Liver (tissue), 9 donors: Measurements from ENCODE around the gene ARPC1A. TPM values are rescaled to one million over a fixed set of nuclear protein-coding genes. Genes with fewer than 3 reads are reported as not detected.
A peak's percentile ranks its signal among the peaks of the same experiment; 100 is the strongest.

ENCODE experiments used
- DNase-seq: peaks from one replicate; pipeline ENCODE4 v3.0.0-alpha.2; 2017; ENCODE audit warnings: low spot score
- H3K27ac ChIP-seq, 2 donors: one replicate each; pipeline ENCODE4 v1.7.0; 2013; ENCODE audit warnings: inconsistent platforms in 2 of 2, low read length in 2 of 2, control low read depth in 1 of 2, low read depth in 1 of 2, mild to moderate bottlenecking in 1 of 2
- H3K27me3 ChIP-seq, 4 donors: one replicate each; pipeline versions ENCODE4 v1.6.1 to v1.7.0; 2013; ENCODE audit warnings: low read length in 3 of 4, inconsistent platforms in 1 of 4, mild to moderate bottlenecking in 1 of 4, moderate library complexity in 1 of 4; ENCODE audit not compliant: control insufficient read depth in 4 of 4, insufficient read depth in 4 of 4
- H3K36me3 ChIP-seq, 4 donors: one replicate each; pipeline versions ENCODE4 v1.6.1 to v1.7.0; 2013; ENCODE audit warnings: low read length in 3 of 4, mild to moderate bottlenecking in 3 of 4, low read depth in 1 of 4, moderate library complexity in 1 of 4; ENCODE audit not compliant: control insufficient read depth in 4 of 4, insufficient read depth in 3 of 4
- H3K4me1 ChIP-seq, 4 donors: one replicate each; pipeline versions ENCODE4 v1.6.1 to v1.7.0; 2013; ENCODE audit warnings: low read length in 3 of 4, mild to moderate bottlenecking in 3 of 4, moderate library complexity in 1 of 4; ENCODE audit not compliant: control insufficient read depth in 4 of 4, insufficient read depth in 4 of 4
- H3K4me3 ChIP-seq, 3 donors: one replicate each; pipeline versions ENCODE4 v1.6.1 to v1.7.0; 2013; ENCODE audit warnings: low read length in 3 of 3, control low read depth in 1 of 3, low read depth in 1 of 3, mild to moderate bottlenecking in 1 of 3
- H3K9ac ChIP-seq, 2 donors: one replicate each; pipeline ENCODE4 v1.7.0; 2013; ENCODE audit warnings: low read length in 2 of 2, mild to moderate bottlenecking in 2 of 2, moderate library complexity in 2 of 2, control low read depth in 1 of 2, low read depth in 1 of 2
- H3K9me3 ChIP-seq, 4 donors: one replicate each; pipeline versions ENCODE4 v1.6.1 to v1.7.0; 2013; ENCODE audit warnings: low read length in 3 of 4; ENCODE audit not compliant: control insufficient read depth in 4 of 4
- CTCF ChIP-seq: fragments of 150-350 bp; IDR thresholded peaks from 2 replicates; pipeline ENCODE4 v1.5.1; 2017; ENCODE audit warnings: improper control_type of control experiment, low read depth, low read length; ENCODE audit not compliant: missing input control
- FOXA2 ChIP-seq: IDR thresholded peaks from 2 replicates; pipeline ENCODE4 v1.6.1; 2016; ENCODE audit warnings: antibody characterized with exemption
- GABPA ChIP-seq, 2 donors: IDR thresholded peaks in 1 of 2; conservative IDR thresholded peaks in 1 of 2; 2 replicates each; pipeline ENCODE4 v1.6.1; 2016; ENCODE audit warnings: antibody characterized with exemption in 2 of 2, mild to moderate bottlenecking in 1 of 2, moderate library complexity in 1 of 2
- HNF4A ChIP-seq, 2 donors: conservative IDR thresholded peaks; 2 replicates each; pipeline ENCODE4 v1.6.1; 2016; ENCODE audit warnings: antibody characterized with exemption in 2 of 2, mild to moderate bottlenecking in 2 of 2
- NR2F2 ChIP-seq: IDR thresholded peaks from 2 replicates; pipeline ENCODE4 v1.6.1; 2016; ENCODE audit warnings: antibody characterized with exemption
- REST ChIP-seq: IDR thresholded peaks from 2 replicates; pipeline ENCODE4 v1.6.1; 2016; ENCODE audit warnings: antibody characterized with exemption, mild to moderate bottlenecking
- RXRA ChIP-seq, 2 donors: IDR thresholded peaks; 2 replicates each; pipeline ENCODE4 v1.6.1; 2017 to 2018; ENCODE audit warnings: antibody characterized with exemption in 2 of 2, mild to moderate bottlenecking in 1 of 2
- SP1 ChIP-seq: IDR thresholded peaks from 2 replicates; pipeline ENCODE4 v1.6.1; 2018; ENCODE audit warnings: antibody characterized with exemption, mild to moderate bottlenecking
- TAF1 ChIP-seq: conservative IDR thresholded peaks from 2 replicates; pipeline ENCODE4 v1.6.1; 2016; ENCODE audit warnings: antibody characterized with exemption, mild to moderate bottlenecking
- YY1 ChIP-seq: IDR thresholded peaks from 2 replicates; pipeline ENCODE4 v1.6.1; 2016; ENCODE audit warnings: antibody characterized with exemption, mild to moderate bottlenecking
- ZBTB33 ChIP-seq: IDR thresholded peaks from 2 replicates; pipeline ENCODE4 v1.6.1; 2016; ENCODE audit warnings: antibody characterized with exemption
- WGBS: extraction: QIAGEN DNeasy Blood & Tissue Kit; methylation state at CpG from one replicate; pipeline ENCODE4 v1.1.7; 2013; 5-methylcytosine and 5-hydroxymethylcytosine counted together
- polyA plus RNA-seq, 2 donors: library from polyadenylated mRNA; stranded (reverse) in 1 of 2; unstranded in 1 of 2; fragments of 200-250 nt in 1 of 2; fragments of >200 nt in 1 of 2; fragmentation: Nextera tagmentation in 1 of 2; extraction: Ambion mirVana in 1 of 2; gene quantifications; one replicate each; pipeline versions ENCODE4 v1.2.1 to v1.2.3, GENCODE V29; 2013 to 2015
- total RNA-seq, 2 donors: library from RNA; depleted of rRNA; stranded (reverse); fragments of >200 nt; gene quantifications; one replicate each; pipeline ENCODE4 v1.2.3, GENCODE V29; 2014
- donor health status: healthy.
- donor health status: healthy.
- donor health status: healthy.
- donor health status: healthy.
- donor health status: healthy.

Gene ARPC1A
- total and polyA plus RNA-seq, 4 donors, result 46.7 to 84.0 (median 60.8) TPM

GRCh38 chr7:99371376-99371920, 45.8 kb downstream of the ARPC1A start:
- no peak overlapping the region for H3K4me3 ChIP-seq
- no peak for TF ChIP-seq CTCF
- peaks cover 7 to 23% (median 14%) of the 10 kb centered on the region in 4 donors for H3K4me1 ChIP-seq
- H3K27me3 ChIP-seq, result no peaks in the 10 kb centered on the region
- H3K9ac ChIP-seq, result no peak overlapping the region
- peaks cover 0 to 7% (median 3%) of the 10 kb centered on the region in 4 donors for H3K36me3 ChIP-seq
- no peaks in the 10 kb centered on the region for H3K9me3 ChIP-seq
- no peak for DNase-seq
- WGBS, result 96% methylated on average over 11 of the region's 11 CpGs
- no peak overlapping the region for H3K27ac ChIP-seq

- no peaks in the 10 kb centered on the region for H3K36me3 ChIP-seq
- TF ChIP-seq NR2F2 (peak; percentile 46), FOXA2 (no peak), RXRA (IDR thresholded peaks at IDR 0.05) (peak in 1 of 2 donors; percentile 81), REST (no peak), GABPA (IDR thresholded peaks at IDR 0.05 in 1 of 2, conservative IDR thresholded peaks at IDR 0.05 in 1 of 2) (no peak), ZBTB33 (no peak), SP1 (peak; percentile 60), YY1 (no peak), TAF1 (no peak), HNF4A (conservative IDR thresholded peaks at IDR 0.05) (peak in 1 of 2 donors; percentile 27)
- peaks cover 7 to 23% (median 14%) of the 10 kb centered on the region in 4 donors for H3K4me1 ChIP-seq
- H3K9me3 ChIP-seq, result no peaks in the 10 kb centered on the region
- H3K9ac ChIP-seq, result no peak overlapping the region
- H3K27ac ChIP-seq, result no peak overlapping the region
- WGBS, result 45% methylated on average over 21 of the region's 21 CpGs
- no peaks in the 10 kb centered on the region for H3K27me3 ChIP-seq
- no peak overlapping the region for H3K4me3 ChIP-seq
- no peak for DNase-seq
These were observed 46.8 kb downstream of the ARPC1A start for GRCh38 chr7:99372275-99373090.
